PC-3 (cell line): ENCODE results near the gene SESN1. TPM values are rescaled to one million over a fixed set of nuclear protein-coding genes. Genes with fewer than 3 reads are reported as not detected.

ENCODE experiments used
- ATAC-seq: fragments of 200-7000 bp; cut with Tn5 transposase; 2 replicates; pipeline ENCODE4 v1.9.1; 2020; ENCODE audit warnings: mild to moderate bottlenecking, moderate library complexity
- BruUV-seq: library from RNA; stranded (reverse); fragments of 400-500 nt; replicated peaks from 2 replicates; lab custom pipeline; 2021; lab: Mats Ljungman, UMichigan
- CTCF ChIA-PET: fragments of 300-600 bp; sonication (Branson Sonifier 250); formaldehyde crosslinking; loops from one replicate; lab custom pipeline; 2022; ENCODE audit warnings: antibody characterized with exemption; lab: Charles Lee
- POLR2A ChIA-PET: fragments of 300-600 bp; sonication (Branson Sonifier 250); formaldehyde crosslinking; loops from one replicate; lab custom pipeline; 2022; ENCODE audit warnings: antibody characterized with exemption; ENCODE audit not compliant: unreplicated experiment; lab: Charles Lee
- DNase-seq: peaks from one replicate; pipeline ENCODE4 v3.0.0-alpha.2; 2015
- H2AFZ ChIP-seq: fragments of 300-600 bp; sonication (generic); 2 replicates; pipeline ENCODE4 v1.6.0; 2016; ENCODE audit warnings: antibody characterized with exemption, low read length
- H3F3A ChIP-seq: fragments of 300-600 bp; sonication (generic); one replicate; pipeline ENCODE4 v1.6.0; 2017; ENCODE audit warnings: antibody characterized with exemption, low read length, control low read depth, mild to moderate bottlenecking; ENCODE audit not compliant: unreplicated experiment
- H3K27ac ChIP-seq: fragments of 300-600 bp; sonication (generic); 2 replicates; pipeline ENCODE4 v1.5.1; 2016; ENCODE audit warnings: mild to moderate bottlenecking, low read length
- H3K27me3 ChIP-seq: fragments of 300-600 bp; sonication (generic); 2 replicates; pipeline ENCODE4 v1.6.1; 2016; ENCODE audit warnings: low read length, mixed read lengths
- H3K36me3 ChIP-seq: fragments of 300-600 bp; sonication (generic); 2 replicates; pipeline ENCODE4 v1.6.1; 2016; ENCODE audit warnings: low read depth, mixed run types, low read length, mixed read lengths
- H3K4me1 ChIP-seq: fragments of 300-600 bp; sonication (generic); 2 replicates; pipeline ENCODE4 v1.5.1; 2016; ENCODE audit warnings: low read length; ENCODE audit not compliant: insufficient read depth
- H3K4me2 ChIP-seq: fragments of 300-600 bp; sonication (generic); 2 replicates; pipeline ENCODE4 v1.6.0; 2016; ENCODE audit warnings: low read length
- H3K4me3 ChIP-seq: fragments of 300-600 bp; sonication (generic); 2 replicates; pipeline ENCODE4 v1.5.1; 2016; ENCODE audit warnings: mild to moderate bottlenecking, low read length, mixed read lengths
- H3K79me2 ChIP-seq: fragments of 300-600 bp; sonication (generic); 2 replicates; pipeline ENCODE4 v1.6.1; 2017; ENCODE audit warnings: low read length, mixed read lengths
- H3K9ac ChIP-seq: fragments of 300-600 bp; sonication (generic); 2 replicates; pipeline ENCODE4 v1.6.0; 2016; ENCODE audit warnings: mild to moderate bottlenecking, low read length
- H3K9me2 ChIP-seq: fragments of 300-600 bp; sonication (generic); replicated peaks from 2 replicates; pipeline ENCODE4 v1.6.1; 2016; ENCODE audit warnings: mixed run types, low read length, mixed read lengths
- H3K9me3 ChIP-seq: fragments of 300-600 bp; sonication (generic); 2 replicates; pipeline ENCODE4 v1.6.1; 2016; ENCODE audit warnings: low read length, mixed read lengths
- H4K20me1 ChIP-seq: fragments of 300-600 bp; sonication (generic); 2 replicates; pipeline ENCODE4 v1.6.1; 2016; ENCODE audit warnings: low read length, mixed read lengths
- CTCF ChIP-seq: fragments of 300-600 bp; sonication (generic); conservative IDR thresholded peaks from 2 replicates; pipeline ENCODE4 v1.5.1; 2017; ENCODE audit warnings: antibody characterized with exemption, low read depth, mild to moderate bottlenecking, low read length
- EZH2 ChIP-seq: fragments of 300-600 bp; sonication (generic); IDR thresholded peaks from one replicate; pipeline ENCODE4 v1.6.1; 2017; ENCODE audit warnings: antibody characterized with exemption, mild to moderate bottlenecking, low read length; ENCODE audit not compliant: unreplicated experiment
- EZH2phosphoT487 ChIP-seq: fragments of 300-600 bp; sonication (generic); IDR thresholded peaks from 2 replicates; pipeline ENCODE4 v1.6.1; 2018; ENCODE audit warnings: mild to moderate bottlenecking, antibody characterized with exemption, low read length, borderline replicate concordance
- intact Hi-C: fragments of 100-400 bp; cut with micrococcal nuclease; formaldehyde crosslinking; loops from 2 replicates; pipeline ENCODE4 v1.9.0; 2023
- total RNA-seq: library from RNA; depleted of rRNA; stranded (reverse); fragments of >200 nt; gene quantifications from 2 replicates; pipeline ENCODE4 v1.2.3, GENCODE V29; 2014

The SESN1 gene
- total RNA-seq, 1 experiment from 2014 or later: 3.4 TPM

GRCh38 chr6:109009236-109009961 lies 85.2 kb downstream of the SESN1 start:
- ChIA-PET CTCF (interaction anchor here (0.6 kb wide), 1 partner anchor 13 kb away, joined by 4 read pairs; no protein-coding TSS in a partner anchor), POLR2A (interaction anchor here (0.6 to 1.1 kb wide), 2 partner anchors 14 to 362 kb away, joined by 3 read pairs; no protein-coding TSS in a partner anchor)
- H3K4me2 ChIP-seq: peak overlapping the region; percentile 98
- BruUV-seq: no TSS peak
- H3K27ac ChIP-seq: no peak overlapping the region
- peak overlapping the region; percentile 99 for H2AFZ ChIP-seq
- no peaks in the 10 kb centered on the region for H3K79me2 ChIP-seq
- H3K9me3 ChIP-seq: no peaks in the 10 kb centered on the region
- peak overlapping the region; percentile 71 for H3K9ac ChIP-seq
- peaks cover 23% of the 10 kb centered on the region for H3K4me1 ChIP-seq
- no peaks in the 10 kb centered on the region for H3K36me3 ChIP-seq
- H3K4me3 ChIP-seq: peak overlapping the region; percentile 94
- TF ChIP-seq EZH2 (no peak), CTCF (no peak), EZH2phosphoT487 (no peak)
- intact Hi-C loops: no loop called here
- DNase-seq (peak; percentile 87), ATAC-seq (peak; percentile 94)
- H3F3A ChIP-seq: no peaks in the 10 kb centered on the region
- no peaks in the 10 kb centered on the region for H3K27me3 ChIP-seq
- H4K20me1 ChIP-seq: no peaks in the 10 kb centered on the region
- H3K9me2 ChIP-seq: no peaks in the 10 kb centered on the region

GRCh38 chr6:109008537-109009235 lies 86.0 kb downstream of the SESN1 start:
- peak overlapping the region; percentile 60 for H3K9ac ChIP-seq
- no TSS peak for BruUV-seq
- H3K36me3 ChIP-seq: no peaks in the 10 kb centered on the region
- no peaks in the 10 kb centered on the region for H3K9me2 ChIP-seq
- peak overlapping the region; percentile 94 for H3K4me3 ChIP-seq
- H3K27ac ChIP-seq: no peak overlapping the region
- H3K27me3 ChIP-seq: no peaks in the 10 kb centered on the region
- TF ChIP-seq CTCF (no peak), EZH2phosphoT487 (no peak), EZH2 (no peak)
- peaks cover 23% of the 10 kb centered on the region for H3K4me1 ChIP-seq
- DNase-seq (peak; percentile 29), ATAC-seq (peak; percentile 38; the same call in 1 of the 2 replicates)
- no peaks in the 10 kb centered on the region for H3K79me2 ChIP-seq
- peak overlapping the region; percentile 96 for H2AFZ ChIP-seq
- H3K9me3 ChIP-seq: no peaks in the 10 kb centered on the region
- CTCF ChIA-PET: no interaction called here
- no peaks in the 10 kb centered on the region for H4K20me1 ChIP-seq
- no peaks in the 10 kb centered on the region for H3F3A ChIP-seq
- POLR2A ChIA-PET: interaction anchor here (1.1 kb wide), 1 partner anchor 14 kb away, joined by 3 read pairs; no protein-coding TSS in a partner anchor
- peak overlapping the region; percentile 86 for H3K4me2 ChIP-seq
- intact Hi-C loops: loop anchor here (1.0 kb wide), 1 partner anchor 9 kb away; no protein-coding TSS in a partner anchor
